ENCODE measurements around the gene FAM135A.
"Not testable (repeated sequence)": the region's sequence is repeated elsewhere in the genome, so short reads cannot be mapped to it uniquely, and the experiment has no call there.

DNA sequence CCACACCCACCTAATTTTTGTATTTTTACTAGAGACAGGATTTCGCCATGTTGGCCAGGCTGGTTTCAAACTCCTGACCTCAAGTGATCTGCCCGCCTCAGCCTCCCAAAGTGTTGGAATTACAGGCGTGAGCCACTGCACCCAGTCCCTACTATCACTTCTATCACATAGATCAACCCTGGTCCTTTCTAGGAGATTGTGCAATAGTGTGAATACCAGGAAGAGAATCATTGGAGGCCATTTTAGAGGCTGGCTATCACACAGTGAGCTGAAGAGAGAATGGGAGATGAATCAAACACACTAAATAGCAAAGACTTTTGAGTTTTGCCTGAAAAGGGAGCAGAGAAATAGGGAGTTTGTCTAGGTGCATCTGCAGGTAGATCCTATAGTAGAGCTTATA lies 57.2 kb downstream of the FAM135A start:
- TF ChIP-seq, protein P1, sequence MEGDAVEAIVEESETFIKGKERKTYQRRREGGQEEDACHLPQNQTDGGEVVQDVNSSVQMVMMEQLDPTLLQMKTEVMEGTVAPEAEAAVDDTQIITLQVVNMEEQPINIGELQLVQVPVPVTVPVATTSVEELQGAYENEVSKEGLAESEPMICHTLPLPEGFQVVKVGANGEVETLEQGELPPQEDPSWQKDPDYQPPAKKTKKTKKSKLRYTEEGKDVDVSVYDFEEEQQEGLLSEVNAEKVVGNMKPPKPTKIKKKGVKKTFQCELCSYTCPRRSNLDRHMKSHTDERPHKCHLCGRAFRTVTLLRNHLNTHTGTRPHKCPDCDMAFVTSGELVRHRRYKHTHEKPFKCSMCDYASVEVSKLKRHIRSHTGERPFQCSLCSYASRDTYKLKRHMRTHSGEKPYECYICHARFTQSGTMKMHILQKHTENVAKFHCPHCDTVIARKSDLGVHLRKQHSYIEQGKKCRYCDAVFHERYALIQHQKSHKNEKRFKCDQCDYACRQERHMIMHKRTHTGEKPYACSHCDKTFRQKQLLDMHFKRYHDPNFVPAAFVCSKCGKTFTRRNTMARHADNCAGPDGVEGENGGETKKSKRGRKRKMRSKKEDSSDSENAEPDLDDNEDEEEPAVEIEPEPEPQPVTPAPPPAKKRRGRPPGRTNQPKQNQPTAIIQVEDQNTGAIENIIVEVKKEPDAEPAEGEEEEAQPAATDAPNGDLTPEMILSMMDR (IDR thresholded peaks at IDR 0.05; ENCODE audit: low read length): not testable (repeated sequence)
- TF ChIP-seq EZH2 (IDR thresholded peaks at IDR 0.05; ENCODE audit: borderline replicate concordance, low read length): not testable (repeated sequence)

Measured in OCI-LY1 (cell line).